Mesendoderm (in vitro differentiated cells): ENCODE data around the gene FUOM.

Experiments used
- DNase-seq: peaks from one replicate; pipeline ENCODE4 v3.0.0; 2013
- H2AK5ac ChIP-seq: 2 replicates; pipeline ENCODE4 v1.6.1; 2013; ENCODE audit warnings: low read length, inconsistent platforms
- H2BK120ac ChIP-seq: 2 replicates; pipeline ENCODE4 v1.6.1; 2013; ENCODE audit warnings: low read depth, mild to moderate bottlenecking, low read length, moderate library complexity, mixed read lengths
- H2BK15ac ChIP-seq: replicated peaks from 2 replicates; pipeline ENCODE4 v1.6.1; 2013; ENCODE audit warnings: low read depth, mild to moderate bottlenecking, moderate library complexity
- H2BK5ac ChIP-seq: 2 replicates; pipeline ENCODE4 v1.6.1; 2013; ENCODE audit warnings: low read length, inconsistent platforms
- H3K18ac ChIP-seq: 2 replicates; pipeline ENCODE4 v1.6.1; 2013; ENCODE audit warnings: mild to moderate bottlenecking, low read length, mixed read lengths
- H3K23ac ChIP-seq: one replicate; pipeline ENCODE4 v1.6.1; 2013; ENCODE audit warnings: low read length
- H3K27ac ChIP-seq: 2 replicates; pipeline ENCODE4 v1.5.1; 2013; ENCODE audit warnings: low read depth, mild to moderate bottlenecking, inconsistent platforms, low read length, moderate library complexity
- H3K27me3 ChIP-seq: 2 replicates; pipeline ENCODE4 v1.6.1; 2013; ENCODE audit warnings: low read length, control low read depth, mild to moderate bottlenecking, inconsistent platforms; ENCODE audit not compliant: insufficient read depth, poor library complexity
- H3K36me3 ChIP-seq: 2 replicates; pipeline ENCODE4 v1.6.1; 2013; ENCODE audit warnings: low read length, inconsistent platforms; ENCODE audit not compliant: control insufficient read depth, insufficient read depth
- H3K4ac ChIP-seq: one replicate; pipeline ENCODE4 v1.6.1; 2013; ENCODE audit warnings: low read depth, mild to moderate bottlenecking, low read length, moderate library complexity
- H3K4me1 ChIP-seq: 2 replicates; pipeline ENCODE4 v1.6.1; 2013; ENCODE audit warnings: low read depth, low read length, inconsistent platforms; ENCODE audit not compliant: control insufficient read depth
- H3K4me2 ChIP-seq: 2 replicates; pipeline ENCODE4 v1.6.1; 2013; ENCODE audit warnings: low read length
- H3K4me3 ChIP-seq: 2 replicates; pipeline ENCODE4 v1.5.1; 2013; ENCODE audit warnings: mild to moderate bottlenecking, low read length
- H3K56ac ChIP-seq: one replicate; pipeline ENCODE4 v1.6.1; 2013; ENCODE audit warnings: low read length
- H3K79me1 ChIP-seq: 2 replicates; pipeline ENCODE4 v1.6.1; 2013; ENCODE audit warnings: low read length, inconsistent platforms
- H3K79me2 ChIP-seq: 2 replicates; pipeline ENCODE4 v1.6.1; 2013; ENCODE audit warnings: mild to moderate bottlenecking, low read length; ENCODE audit not compliant: control insufficient read depth, insufficient read depth
- H3K9ac ChIP-seq: 2 replicates; pipeline ENCODE4 v1.6.1; 2013; ENCODE audit warnings: low read length, inconsistent platforms
- H4K5ac ChIP-seq: one replicate; pipeline ENCODE4 v1.6.1; 2013; ENCODE audit warnings: low read length
- H4K8ac ChIP-seq: one replicate; pipeline ENCODE4 v1.6.1; 2013; ENCODE audit warnings: low read depth, mild to moderate bottlenecking, control low read depth, low read length, moderate library complexity
- WGBS: extraction: QIAGEN DNeasy Blood & Tissue Kit; methylation state at CpG from one replicate; pipeline ENCODE4 v1.1.7; 2013; ENCODE audit warnings: low lambda C conversion rate, missing lambda C conversion rate; ENCODE audit not compliant: insufficient coverage; ENCODE audit errors: extremely low coverage; 5-methylcytosine and 5-hydroxymethylcytosine counted together

Gene FUOM

DNA sequence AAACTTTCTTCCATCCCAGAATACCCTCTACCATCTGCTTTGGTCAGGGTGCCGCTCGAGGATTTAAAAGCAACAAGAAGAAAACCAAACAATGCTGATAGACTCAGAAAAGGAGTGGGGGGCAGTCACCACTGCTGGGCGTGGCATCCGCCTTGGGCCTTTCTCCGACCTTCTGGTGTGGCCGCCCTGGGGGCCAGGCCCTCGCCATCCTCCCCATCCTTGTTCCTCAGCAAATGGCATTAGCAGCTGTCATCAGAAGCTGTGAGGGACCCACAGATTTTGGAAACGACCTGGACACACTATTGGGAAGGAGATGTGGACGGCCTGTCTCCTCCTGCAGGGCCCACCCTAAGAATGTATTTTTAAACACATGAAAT, 45.1 kb downstream of the FUOM start:
- H2BK5ac ChIP-seq, result no peak overlapping the region
- H3K27ac ChIP-seq, result no peak overlapping the region
- H2BK120ac ChIP-seq, result no peak overlapping the region
- no peak overlapping the region for H3K23ac ChIP-seq
- no peak overlapping the region for H2BK15ac ChIP-seq
- H3K4me1 ChIP-seq, result no peaks in the 10 kb centered on the region
- no peak overlapping the region for H3K4me2 ChIP-seq
- H3K79me1 ChIP-seq, result peaks cover 4% of the 10 kb centered on the region
- WGBS, result no CpG with 5 or more reads among the region's 9 CpGs
- H2AK5ac ChIP-seq, result no peak overlapping the region
- H3K4ac ChIP-seq, result no peak overlapping the region
- no peak overlapping the region for H3K56ac ChIP-seq
- no peak for DNase-seq
- no peak overlapping the region for H4K8ac ChIP-seq
- H4K5ac ChIP-seq, result no peak overlapping the region
- peaks cover 2% of the 10 kb centered on the region for H3K36me3 ChIP-seq
- peaks cover 4% of the 10 kb centered on the region for H3K79me2 ChIP-seq
- no peaks in the 10 kb centered on the region for H3K27me3 ChIP-seq
- H3K9ac ChIP-seq, result no peak overlapping the region
- no peak overlapping the region for H3K18ac ChIP-seq
- no peak overlapping the region for H3K4me3 ChIP-seq

DNA sequence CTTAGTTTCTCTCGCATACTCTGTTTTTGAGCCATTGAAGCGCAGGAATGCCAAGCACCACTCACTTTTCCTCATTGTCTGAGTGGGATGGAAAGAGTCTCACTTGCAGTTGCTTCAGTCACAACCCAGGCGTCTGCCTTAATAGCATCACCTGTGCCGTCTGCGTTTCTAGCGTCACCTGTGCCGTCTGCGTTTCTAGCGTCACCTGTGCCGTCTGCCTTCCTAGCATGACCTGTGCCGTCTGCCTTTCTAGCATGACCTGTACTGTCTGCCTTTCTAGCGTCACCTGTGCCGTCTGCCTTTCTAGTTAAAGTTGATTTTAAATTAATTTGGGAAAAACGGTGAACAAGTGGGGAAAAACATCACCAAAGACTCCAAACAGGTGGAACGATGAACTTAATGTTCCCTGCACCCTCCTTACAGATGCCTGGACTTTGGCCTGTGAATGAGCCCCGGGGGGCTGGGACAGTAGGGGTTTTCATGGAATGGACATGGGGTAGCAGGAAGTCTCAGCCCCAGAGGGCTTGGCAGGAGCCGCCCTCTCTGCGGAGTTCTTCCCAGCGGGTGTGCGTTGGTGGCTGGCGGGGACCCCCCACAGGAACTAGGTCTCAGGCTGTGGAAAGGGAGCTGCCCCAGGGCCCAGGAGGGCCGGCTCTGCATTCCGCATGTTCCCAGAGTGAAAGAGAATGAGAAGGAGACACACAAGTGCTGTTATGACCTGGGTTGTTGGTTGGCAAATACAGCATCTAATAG, 45.6 kb downstream of the FUOM start:
- Histone ChIP-seq H3K36me3 (peaks cover 2% of the 10 kb centered on the region), H4K5ac (no peak overlapping the region), H3K4me1 (no peaks in the 10 kb centered on the region), H2AK5ac (no peak overlapping the region), H3K23ac (no peak overlapping the region), H4K8ac (no peak overlapping the region), H2BK120ac (no peak overlapping the region), H3K9ac (no peak overlapping the region), H2BK15ac (no peak overlapping the region), H3K56ac (no peak overlapping the region), H3K79me1 (peaks cover 8% of the 10 kb centered on the region), H2BK5ac (no peak overlapping the region), H3K18ac (no peak overlapping the region), H3K4ac (no peak overlapping the region), H3K4me3 (no peak overlapping the region), H3K79me2 (peaks cover 9% of the 10 kb centered on the region), H3K27ac (no peak overlapping the region), H3K4me2 (no peak overlapping the region), H3K27me3 (no peaks in the 10 kb centered on the region)
- no peak for DNase-seq
- WGBS, result no CpG with 5 or more reads among the region's 23 CpGs

DNA sequence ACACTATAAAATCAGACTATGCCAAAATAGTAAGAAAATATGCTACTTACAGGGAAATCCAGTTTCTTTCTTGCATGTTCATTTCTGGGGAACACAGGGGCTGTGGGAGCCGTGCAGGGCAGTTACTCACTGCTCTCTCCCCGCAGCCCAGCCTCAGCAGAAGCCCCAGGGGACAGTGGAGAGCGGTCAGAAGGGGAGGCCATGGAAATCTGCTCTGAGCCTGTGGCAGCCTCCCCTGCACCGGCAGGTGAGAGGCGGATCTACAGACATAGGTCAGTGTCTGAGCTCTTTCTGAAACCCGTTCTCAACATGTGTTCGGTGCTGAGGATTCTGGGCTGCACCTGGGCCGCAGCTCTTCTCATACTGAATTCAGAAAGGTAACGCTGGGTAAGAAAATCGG, 46.2 kb downstream of the FUOM start:
- H3K18ac ChIP-seq, result no peak overlapping the region
- no peak overlapping the region for H4K5ac ChIP-seq
- H3K36me3 ChIP-seq, result peaks cover 2% of the 10 kb centered on the region
- H2AK5ac ChIP-seq, result no peak overlapping the region
- no peak overlapping the region for H3K4ac ChIP-seq
- H3K27ac ChIP-seq, result no peak overlapping the region
- no peak for DNase-seq
- WGBS, result no CpG with 5 or more reads among the region's 10 CpGs
- no peak overlapping the region for H3K4me2 ChIP-seq
- H3K4me1 ChIP-seq, result no peaks in the 10 kb centered on the region
- H3K79me1 ChIP-seq, result peaks cover 13% of the 10 kb centered on the region
- peaks cover 13% of the 10 kb centered on the region for H3K79me2 ChIP-seq
- no peak overlapping the region for H3K9ac ChIP-seq
- H3K23ac ChIP-seq, result no peak overlapping the region
- no peak overlapping the region for H2BK15ac ChIP-seq
- no peak overlapping the region for H2BK5ac ChIP-seq
- no peak overlapping the region for H3K4me3 ChIP-seq
- H3K27me3 ChIP-seq, result no peaks in the 10 kb centered on the region
- no peak overlapping the region for H4K8ac ChIP-seq
- H2BK120ac ChIP-seq, result no peak overlapping the region
- H3K56ac ChIP-seq, result no peak overlapping the region

DNA sequence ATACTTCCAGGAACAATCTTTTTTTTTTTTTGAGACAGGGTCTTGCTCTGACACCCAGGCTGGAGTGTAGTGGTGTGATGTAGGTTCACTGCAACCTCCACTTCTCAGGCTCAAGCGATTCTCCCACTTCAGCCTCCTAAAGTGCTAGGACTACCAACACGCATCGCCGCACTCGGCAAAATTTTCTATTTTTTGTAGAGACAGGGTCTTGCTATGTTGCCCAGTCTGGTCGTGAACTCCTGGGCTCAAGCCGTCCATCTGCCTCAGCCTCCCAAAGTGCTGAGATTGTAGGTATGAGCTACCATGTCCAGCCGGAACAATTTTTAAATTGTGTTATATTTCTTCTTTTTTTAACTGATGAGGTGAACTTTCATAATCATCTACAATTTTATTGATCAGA, 47.0 kb downstream of the FUOM start:
- no peak overlapping the region for H4K8ac ChIP-seq
- no peak overlapping the region for H3K27ac ChIP-seq
- H2AK5ac ChIP-seq, result no peak overlapping the region
- no CpG with 5 or more reads among the region's 8 CpGs for WGBS
- no peaks in the 10 kb centered on the region for H3K4me1 ChIP-seq
- H3K18ac ChIP-seq, result no peak overlapping the region
- no peaks in the 10 kb centered on the region for H3K27me3 ChIP-seq
- H3K36me3 ChIP-seq, result peaks cover 2% of the 10 kb centered on the region
- H3K23ac ChIP-seq, result no peak overlapping the region
- no peak overlapping the region for H3K9ac ChIP-seq
- H3K79me1 ChIP-seq, result peaks cover 17% of the 10 kb centered on the region
- H3K4me2 ChIP-seq, result no peak overlapping the region
- no peak for DNase-seq
- no peak overlapping the region for H2BK5ac ChIP-seq
- no peak overlapping the region for H2BK120ac ChIP-seq
- no peak overlapping the region for H3K4ac ChIP-seq
- no peak overlapping the region for H3K56ac ChIP-seq
- H3K79me2 ChIP-seq, result peaks cover 14% of the 10 kb centered on the region
- H2BK15ac ChIP-seq, result no peak overlapping the region
- H3K4me3 ChIP-seq, result no peak overlapping the region
- no peak overlapping the region for H4K5ac ChIP-seq

DNA sequence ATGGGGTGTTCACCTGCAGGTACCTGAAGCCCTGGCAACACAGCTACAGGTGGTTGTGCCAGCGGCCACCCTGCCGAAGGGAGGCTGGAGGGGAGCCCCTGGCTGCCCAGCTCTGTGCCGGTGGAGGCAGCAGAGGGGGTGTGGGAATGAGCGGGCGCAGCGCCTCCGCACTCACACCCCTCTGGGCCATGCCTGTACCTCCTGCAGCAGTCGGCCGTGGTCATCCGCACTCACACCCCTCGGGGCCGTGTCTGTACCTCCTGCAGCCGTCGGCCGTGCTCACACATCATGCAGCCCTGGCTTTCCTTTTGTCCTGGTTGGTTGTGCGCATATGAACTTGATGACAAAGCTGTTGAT, 47.4 kb downstream of the FUOM start:
- H3K56ac ChIP-seq, result no peak overlapping the region
- H2BK15ac ChIP-seq, result no peak overlapping the region
- H2AK5ac ChIP-seq, result no peak overlapping the region
- peaks cover 20% of the 10 kb centered on the region for H3K79me1 ChIP-seq
- no peak overlapping the region for H3K18ac ChIP-seq
- H3K4me1 ChIP-seq, result no peaks in the 10 kb centered on the region
- H2BK120ac ChIP-seq, result no peak overlapping the region
- no peak overlapping the region for H3K4me2 ChIP-seq
- no peaks in the 10 kb centered on the region for H3K27me3 ChIP-seq
- no peak overlapping the region for H3K4me3 ChIP-seq
- no peak overlapping the region for H3K27ac ChIP-seq
- no peak overlapping the region for H2BK5ac ChIP-seq
- H3K23ac ChIP-seq, result no peak overlapping the region
- H4K8ac ChIP-seq, result no peak overlapping the region
- peaks cover 18% of the 10 kb centered on the region for H3K79me2 ChIP-seq
- H3K4ac ChIP-seq, result no peak overlapping the region
- no peak for DNase-seq
- no peak overlapping the region for H3K9ac ChIP-seq
- peaks cover 2% of the 10 kb centered on the region for H3K36me3 ChIP-seq
- H4K5ac ChIP-seq, result no peak overlapping the region
- no CpG with 5 or more reads among the region's 16 CpGs for WGBS
